ENCODE data around the gene MYF6.
"Not testable (repeated sequence)": the region's sequence is repeated elsewhere in the genome, so short reads cannot be mapped to it uniquely, and the experiment has no call there.

Gene MYF6

GRCh38 chr12:80707126-80707829 lies at the start of gene MYF6:
TSS of gene MYF6 (plus strand) at chr12:80707634. CDS start at chr12:80707720, 86 bp downstream.
- Histone ChIP-seq H3K4me3 (replicated peaks; ENCODE audit: low read depth, low read length) (peak within 1 kb of the TSS; percentile 2; the same call in 1 of the 2 replicates), H3K36me3 (ENCODE audit: control insufficient read depth, insufficient read depth, low read length) (no peaks in the 10 kb centered on the region), H3K27me3 (replicated peaks; ENCODE audit: control insufficient read depth, insufficient read depth, low read length) (no peaks in the 10 kb centered on the region)
- no peak for DNase-seq (ENCODE audit: extremely low read depth, insufficient read length)
- TF ChIP-seq CTCF (IDR thresholded peaks at IDR 0.05; ENCODE audit: insufficient read depth, low read length, poor library complexity, severe bottlenecking): no peak

DNA sequence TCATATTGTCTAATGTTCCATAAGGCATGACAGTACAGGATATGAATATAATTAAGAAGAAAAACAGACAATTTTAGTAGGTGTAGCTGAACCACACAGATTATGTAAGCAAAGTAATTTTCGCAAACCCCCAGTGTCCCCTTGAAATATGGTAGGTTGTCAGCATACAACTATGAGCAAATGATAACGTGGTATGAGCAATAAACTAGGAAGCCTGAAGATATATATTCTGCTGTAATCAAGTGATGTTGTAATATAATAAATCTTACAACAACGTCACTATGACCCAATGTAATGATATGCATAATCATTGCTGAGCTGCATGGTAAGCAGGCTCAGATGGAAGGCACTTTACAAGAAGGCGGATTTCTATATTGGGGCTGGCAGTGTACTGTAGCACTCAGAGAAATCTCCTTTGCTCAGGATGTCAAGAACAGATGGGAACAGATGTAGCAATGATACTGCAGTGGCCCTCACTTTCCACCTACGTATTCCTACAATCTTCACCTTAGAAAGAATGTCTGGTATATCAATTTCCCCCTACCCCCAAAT lies 47.8 kb upstream of the MYF6 start:
- H3K36me3 ChIP-seq (ENCODE audit: control insufficient read depth, insufficient read depth, low read length): no peaks in the 10 kb centered on the region
- H3K27me3 ChIP-seq (replicated peaks; ENCODE audit: control insufficient read depth, insufficient read depth, low read length): no peaks in the 10 kb centered on the region
- H3K4me3 ChIP-seq (replicated peaks; ENCODE audit: low read depth, low read length): no peak overlapping the region
- TF ChIP-seq CTCF (IDR thresholded peaks at IDR 0.05; ENCODE audit: insufficient read depth, low read length, poor library complexity, severe bottlenecking): no peak
- no peak for DNase-seq (ENCODE audit: extremely low read depth, insufficient read length)

- Histone ChIP-seq H3K27me3 (replicated peaks; ENCODE audit: control insufficient read depth, insufficient read depth, low read length) (no peaks in the 10 kb centered on the region), H3K4me3 (replicated peaks; ENCODE audit: low read depth, low read length) (no peak overlapping the region), H3K36me3 (ENCODE audit: control insufficient read depth, insufficient read depth, low read length) (no peaks in the 10 kb centered on the region)
- DNase-seq (ENCODE audit: extremely low read depth, insufficient read length): no peak
- TF ChIP-seq CTCF (IDR thresholded peaks at IDR 0.05; ENCODE audit: insufficient read depth, low read length, poor library complexity, severe bottlenecking): no peak
These were observed 44.8 kb upstream of the MYF6 start for GRCh38 chr12:80662586-80662985.

- no peak for TF ChIP-seq CTCF (IDR thresholded peaks at IDR 0.05; ENCODE audit: insufficient read depth, low read length, poor library complexity, severe bottlenecking)
- Histone ChIP-seq H3K4me3 (replicated peaks; ENCODE audit: low read depth, low read length) (no peak overlapping the region), H3K36me3 (ENCODE audit: control insufficient read depth, insufficient read depth, low read length) (no peaks in the 10 kb centered on the region), H3K27me3 (replicated peaks; ENCODE audit: control insufficient read depth, insufficient read depth, low read length) (no peaks in the 10 kb centered on the region)
- no peak for DNase-seq (ENCODE audit: extremely low read depth, insufficient read length)
These were observed 37.2 kb upstream of the MYF6 start for GRCh38 chr12:80670214-80670613.

- not testable (repeated sequence) for H3K36me3 ChIP-seq (ENCODE audit: control insufficient read depth, insufficient read depth, low read length); DNase-seq (ENCODE audit: extremely low read depth, insufficient read length); H3K27me3 ChIP-seq (replicated peaks; ENCODE audit: control insufficient read depth, insufficient read depth, low read length); H3K4me3 ChIP-seq (replicated peaks; ENCODE audit: low read depth, low read length)
These were observed 31.3 kb upstream of the MYF6 start for GRCh38 chr12:80676042-80676636.

DNA sequence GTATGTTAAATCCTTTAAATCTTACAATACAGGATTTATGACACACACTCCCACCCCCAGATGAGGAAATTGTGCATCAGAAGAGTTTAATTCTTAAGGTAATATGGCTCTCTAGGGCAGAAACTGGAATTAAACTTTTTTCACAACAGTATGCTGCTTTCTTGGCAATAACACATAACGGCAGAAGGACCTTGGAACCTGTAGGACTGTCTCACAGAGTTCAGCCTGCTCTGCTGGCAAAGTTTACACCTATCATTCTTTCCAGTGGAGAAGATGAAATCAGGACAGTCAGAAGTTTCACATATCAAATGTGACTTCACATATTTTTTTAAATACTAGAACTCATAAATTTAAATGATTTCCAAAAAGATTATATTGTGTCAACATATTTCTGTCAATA lies 30.6 kb upstream of the MYF6 start:
- Histone ChIP-seq H3K36me3 (ENCODE audit: control insufficient read depth, insufficient read depth, low read length) (no peaks in the 10 kb centered on the region), H3K4me3 (replicated peaks; ENCODE audit: low read depth, low read length) (no peak overlapping the region), H3K27me3 (replicated peaks; ENCODE audit: control insufficient read depth, insufficient read depth, low read length) (no peaks in the 10 kb centered on the region)
- DNase-seq (ENCODE audit: extremely low read depth, insufficient read length): no peak
- TF ChIP-seq CTCF (IDR thresholded peaks at IDR 0.05; ENCODE audit: insufficient read depth, low read length, poor library complexity, severe bottlenecking): no peak

Measured in GM06990 (cell line).